ENCODE data around the gene COL8A1. TPM values are rescaled to one million over a fixed set of nuclear protein-coding genes. Genes with fewer than 3 reads are reported as not detected.

Gene COL8A1
- total RNA-seq, 2 donors from 2014 or later = 8.0 to 8.1 TPM

DNA sequence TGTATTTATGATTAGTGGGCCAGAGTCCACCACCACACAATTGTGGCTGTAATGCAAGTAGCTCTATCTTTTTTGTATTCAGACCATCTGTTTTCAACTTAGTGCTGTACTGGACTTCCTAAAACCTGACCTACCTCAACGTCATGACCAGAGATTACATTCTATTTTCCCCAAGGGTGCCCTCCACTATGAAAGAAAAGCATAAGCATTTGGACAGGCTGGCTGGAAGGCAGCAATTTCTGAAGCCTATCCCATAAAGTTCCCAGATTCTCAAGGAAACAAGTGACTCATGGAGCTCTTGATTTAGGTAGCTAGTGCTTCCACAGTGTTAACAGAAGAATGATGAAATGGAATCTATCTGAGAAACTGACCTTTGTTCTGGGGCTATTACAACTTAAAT lies 75.8 kb downstream of the COL8A1 start:
- H3K36me3 ChIP-seq = no peaks in the 10 kb centered on the region
- no peak for DNase-seq (ENCODE audit: low spot score)
- no peaks in the 10 kb centered on the region for H3K27me3 ChIP-seq (replicated peaks; ENCODE audit: insufficient read depth)
- intact Hi-C loops (cut with DNase I) = no loop called here
- no peak overlapping the region for H3K4me3 ChIP-seq
- H3K27ac ChIP-seq = no peak overlapping the region
- 65% methylated on average over 1 of the region's 1 CpG for WGBS
- no peaks in the 10 kb centered on the region for H3K9me3 ChIP-seq
- TF ChIP-seq, protein P1, sequence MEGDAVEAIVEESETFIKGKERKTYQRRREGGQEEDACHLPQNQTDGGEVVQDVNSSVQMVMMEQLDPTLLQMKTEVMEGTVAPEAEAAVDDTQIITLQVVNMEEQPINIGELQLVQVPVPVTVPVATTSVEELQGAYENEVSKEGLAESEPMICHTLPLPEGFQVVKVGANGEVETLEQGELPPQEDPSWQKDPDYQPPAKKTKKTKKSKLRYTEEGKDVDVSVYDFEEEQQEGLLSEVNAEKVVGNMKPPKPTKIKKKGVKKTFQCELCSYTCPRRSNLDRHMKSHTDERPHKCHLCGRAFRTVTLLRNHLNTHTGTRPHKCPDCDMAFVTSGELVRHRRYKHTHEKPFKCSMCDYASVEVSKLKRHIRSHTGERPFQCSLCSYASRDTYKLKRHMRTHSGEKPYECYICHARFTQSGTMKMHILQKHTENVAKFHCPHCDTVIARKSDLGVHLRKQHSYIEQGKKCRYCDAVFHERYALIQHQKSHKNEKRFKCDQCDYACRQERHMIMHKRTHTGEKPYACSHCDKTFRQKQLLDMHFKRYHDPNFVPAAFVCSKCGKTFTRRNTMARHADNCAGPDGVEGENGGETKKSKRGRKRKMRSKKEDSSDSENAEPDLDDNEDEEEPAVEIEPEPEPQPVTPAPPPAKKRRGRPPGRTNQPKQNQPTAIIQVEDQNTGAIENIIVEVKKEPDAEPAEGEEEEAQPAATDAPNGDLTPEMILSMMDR (IDR thresholded peaks at IDR 0.05) = no peak
- TF ChIP-seq POLR2AphosphoS5 (IDR thresholded peaks at IDR 0.05) (no peak), POLR2A (IDR thresholded peaks at IDR 0.05) (no peak)
- H3K4me1 ChIP-seq (replicated peaks) = no peaks in the 10 kb centered on the region

DNA sequence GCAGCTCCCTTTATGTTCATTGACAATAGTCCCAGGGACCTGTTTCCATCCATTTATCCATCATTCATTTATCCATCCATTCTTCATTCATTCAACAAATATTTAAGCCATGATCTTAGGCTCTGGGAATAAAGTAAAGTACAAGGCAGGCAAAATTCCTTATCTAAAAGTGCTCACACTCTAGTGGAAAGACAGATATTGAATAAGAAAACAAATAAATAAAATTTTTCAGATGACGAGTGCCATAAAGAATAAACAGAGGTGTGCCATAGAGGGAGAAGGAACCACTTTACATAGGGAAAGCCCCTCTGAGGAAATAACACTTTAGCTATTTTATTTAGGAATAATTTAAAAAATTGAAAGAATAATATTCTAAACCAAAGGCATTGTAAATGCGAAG lies 76.2 kb downstream of the COL8A1 start:
- TF ChIP-seq, protein P1 (IDR thresholded peaks at IDR 0.05) = no peak
- TF ChIP-seq POLR2A (IDR thresholded peaks at IDR 0.05) (no peak), POLR2AphosphoS5 (IDR thresholded peaks at IDR 0.05) (no peak)
- Histone ChIP-seq H3K36me3 (no peaks in the 10 kb centered on the region), H3K27ac (no peak overlapping the region), H3K4me3 (no peak overlapping the region), H3K4me1 (replicated peaks) (no peaks in the 10 kb centered on the region), H3K27me3 (replicated peaks; ENCODE audit: insufficient read depth) (no peaks in the 10 kb centered on the region), H3K9me3 (no peaks in the 10 kb centered on the region)
- 92% methylated on average over 2 of the region's 2 CpGs for WGBS
- DNase-seq (ENCODE audit: low spot score) = no peak
- intact Hi-C loops (cut with DNase I) = no loop called here

DNA sequence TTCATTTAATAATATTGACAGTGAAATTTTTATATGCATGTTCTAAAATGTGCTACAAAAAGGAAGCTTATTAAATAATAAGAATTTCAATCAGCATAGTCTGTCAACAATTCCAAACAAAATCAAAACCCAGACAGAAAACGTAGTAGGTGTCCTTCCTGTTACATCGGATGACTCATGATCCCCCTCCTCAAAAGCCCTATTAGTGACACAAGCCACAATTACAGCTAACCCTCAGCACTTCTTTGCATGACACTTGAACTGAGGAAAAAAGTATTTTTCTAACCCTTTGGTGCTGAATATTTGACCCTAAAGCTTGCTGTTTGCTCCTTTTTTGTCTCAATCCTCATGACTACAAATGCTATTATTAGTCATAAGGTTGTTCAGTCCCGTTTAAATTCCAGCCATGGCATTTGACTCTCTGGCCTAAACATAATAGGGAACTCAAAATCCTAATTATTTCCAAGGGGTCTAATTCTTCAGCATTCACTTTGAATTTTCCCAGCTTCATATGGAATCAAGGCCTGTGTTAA lies 78.1 kb downstream of the COL8A1 start:
- Histone ChIP-seq H3K36me3 (no peaks in the 10 kb centered on the region), H3K9me3 (no peaks in the 10 kb centered on the region), H3K4me1 (replicated peaks) (no peaks in the 10 kb centered on the region), H3K4me3 (no peak overlapping the region), H3K27me3 (replicated peaks; ENCODE audit: insufficient read depth) (no peaks in the 10 kb centered on the region), H3K27ac (no peak overlapping the region)
- WGBS = 64% methylated on average over 3 of the region's 3 CpGs
- DNase-seq (ENCODE audit: low spot score) = no peak
- intact Hi-C loops (cut with DNase I) = no loop called here
- TF ChIP-seq POLR2A (IDR thresholded peaks at IDR 0.05) (no peak), POLR2AphosphoS5 (IDR thresholded peaks at IDR 0.05) (no peak)
- TF ChIP-seq, protein P1 (IDR thresholded peaks at IDR 0.05) = no peak

DNA sequence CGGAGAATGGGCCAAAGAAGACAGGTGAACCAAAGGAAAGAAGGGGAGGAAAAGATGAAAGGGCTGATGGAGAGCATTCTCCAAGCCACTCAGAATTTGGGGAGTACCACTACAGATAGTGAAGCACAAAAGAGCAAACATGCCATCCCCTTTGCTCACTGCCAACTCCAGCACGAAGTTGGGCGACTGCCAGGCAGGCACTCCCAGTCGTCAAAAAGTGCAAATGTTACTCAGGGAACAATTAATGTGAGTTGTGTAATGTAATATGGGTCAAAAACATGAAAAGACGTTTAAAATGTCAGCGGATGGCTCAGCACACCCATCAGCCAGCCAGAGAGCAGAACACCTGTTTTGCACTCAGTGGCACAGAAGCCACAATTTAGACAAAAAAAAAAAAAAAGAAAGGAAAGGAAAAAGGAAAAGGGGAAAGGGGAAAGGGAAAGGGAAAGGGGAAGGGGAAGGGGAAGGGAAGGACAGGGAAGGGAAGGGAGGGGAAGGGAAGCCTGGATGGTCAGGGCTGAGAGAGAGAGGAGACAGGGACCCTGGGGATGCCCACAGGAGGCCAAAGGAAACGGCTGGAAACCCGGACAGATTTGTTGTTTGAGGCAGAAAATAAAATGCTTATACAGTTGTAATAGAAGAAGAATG lies 82.7 kb downstream of the COL8A1 start:
- no peaks in the 10 kb centered on the region for H3K36me3 ChIP-seq
- 20% methylated on average over 8 of the region's 8 CpGs for WGBS
- no peaks in the 10 kb centered on the region for H3K9me3 ChIP-seq
- no peak for TF ChIP-seq POLR2A (IDR thresholded peaks at IDR 0.05)
- TF ChIP-seq, protein P1 (IDR thresholded peaks at IDR 0.05) = no peak
- TF ChIP-seq POLR2AphosphoS5 (IDR thresholded peaks at IDR 0.05) = no peak
- no peaks in the 10 kb centered on the region for H3K4me1 ChIP-seq (replicated peaks)
- intact Hi-C loops (cut with DNase I) = no loop called here
- no peaks in the 10 kb centered on the region for H3K27me3 ChIP-seq (replicated peaks; ENCODE audit: insufficient read depth)
- H3K4me3 ChIP-seq = no peak overlapping the region
- no peak for DNase-seq (ENCODE audit: low spot score)
- no peak overlapping the region for H3K27ac ChIP-seq

DNA sequence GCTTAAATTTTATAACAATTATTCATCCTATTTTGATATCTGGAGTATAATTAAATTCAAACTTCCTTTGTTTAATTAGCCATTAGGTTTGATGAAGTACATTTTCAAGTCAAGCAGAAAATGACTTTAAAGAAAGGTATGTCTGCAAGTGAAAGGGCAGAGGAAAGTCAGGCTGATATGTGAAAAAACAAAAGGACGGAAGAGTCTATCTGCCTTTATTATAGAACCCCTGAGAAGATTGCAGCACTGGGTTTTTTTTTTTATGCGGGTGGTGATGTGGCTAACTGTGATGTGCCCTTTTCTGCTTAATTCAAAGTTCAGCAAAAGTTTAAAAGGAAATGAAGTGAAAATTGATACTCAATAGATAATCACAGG lies 83.2 kb downstream of the COL8A1 start:
- Histone ChIP-seq H3K9me3 (no peaks in the 10 kb centered on the region), H3K4me3 (no peak overlapping the region), H3K4me1 (replicated peaks) (no peaks in the 10 kb centered on the region), H3K27me3 (replicated peaks; ENCODE audit: insufficient read depth) (no peaks in the 10 kb centered on the region), H3K36me3 (no peaks in the 10 kb centered on the region), H3K27ac (no peak overlapping the region)
- intact Hi-C loops (cut with DNase I) = no loop called here
- DNase-seq (ENCODE audit: low spot score) = no peak
- 54% methylated on average over 2 of the region's 2 CpGs for WGBS
- TF ChIP-seq, protein P1 (IDR thresholded peaks at IDR 0.05) = no peak
- TF ChIP-seq POLR2A (IDR thresholded peaks at IDR 0.05) (no peak), POLR2AphosphoS5 (IDR thresholded peaks at IDR 0.05) (no peak)

All from prostate gland (tissue), 2 donors.